CD4-positive, alpha-beta T cell treated with Interleukin-17A for 4 hours (primary cell): Measurements from ENCODE around the gene EIF4B.
"Not testable (repeated sequence)": the region's sequence is repeated elsewhere in the genome, so short reads cannot be mapped to it uniquely, and the experiment has no call there.

Source experiments
- DNase-seq: peaks from one replicate; pipeline ENCODE4 v3.0.0-alpha.2; 2020; ENCODE audit warnings: mixed read lengths

Gene EIF4B

DNA sequence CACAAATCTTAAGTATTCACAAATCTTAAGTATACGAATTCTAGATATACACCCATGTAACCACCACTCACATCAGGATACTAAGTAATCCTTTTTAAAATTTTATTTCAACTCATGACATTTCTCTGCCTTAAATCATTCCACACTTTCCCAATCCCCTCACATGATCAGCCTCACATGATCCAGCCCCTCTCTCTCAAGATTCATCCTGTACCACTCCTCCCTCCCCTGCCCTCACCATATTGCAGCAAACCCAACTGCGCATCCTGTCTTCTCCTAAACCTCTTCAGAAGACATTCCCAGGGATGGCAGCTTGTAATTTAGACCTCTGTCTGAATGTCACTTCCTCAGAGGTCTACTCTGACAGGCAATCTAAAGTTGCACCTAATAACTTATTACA lies 1.7 kb upstream of the EIF4B start:
- no peak for DNase-seq

DNA sequence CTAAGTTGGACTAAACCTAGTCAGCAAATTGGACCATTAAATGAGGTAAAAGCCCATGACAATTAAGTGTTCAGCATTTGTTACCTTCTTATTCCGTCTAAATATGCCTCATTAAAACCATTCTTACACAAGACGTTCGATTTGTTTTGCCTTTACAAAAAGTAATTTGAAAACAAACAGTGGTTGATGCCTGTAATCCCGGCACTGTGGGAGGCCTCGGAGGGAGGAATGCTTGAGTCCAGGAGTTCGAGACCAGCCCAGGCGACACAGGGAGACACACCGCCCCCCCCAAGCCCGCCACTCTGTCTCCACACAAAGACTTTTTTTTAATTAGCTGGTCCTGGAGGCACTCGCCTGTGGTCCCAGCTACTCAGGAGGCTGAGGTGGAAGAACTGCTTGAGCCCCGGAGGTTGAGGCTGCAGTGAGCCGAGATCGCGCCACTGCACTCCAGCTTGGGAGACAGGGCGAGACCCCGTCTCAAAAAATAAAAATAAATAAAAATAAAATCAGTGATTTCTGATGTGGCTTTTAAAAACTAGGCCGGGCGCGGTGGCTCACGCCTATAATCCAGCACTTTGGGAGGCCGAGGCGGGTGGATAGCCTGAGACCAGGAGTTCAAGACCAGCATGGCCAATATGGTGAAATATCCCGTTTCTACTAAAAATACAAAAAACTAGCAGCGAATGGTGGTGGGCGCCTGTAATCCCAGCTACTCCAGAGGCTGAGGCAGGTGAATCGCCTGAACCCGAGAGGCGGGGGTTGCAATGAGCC lies 856 bp upstream of the EIF4B start:
- no peak for DNase-seq

DNA sequence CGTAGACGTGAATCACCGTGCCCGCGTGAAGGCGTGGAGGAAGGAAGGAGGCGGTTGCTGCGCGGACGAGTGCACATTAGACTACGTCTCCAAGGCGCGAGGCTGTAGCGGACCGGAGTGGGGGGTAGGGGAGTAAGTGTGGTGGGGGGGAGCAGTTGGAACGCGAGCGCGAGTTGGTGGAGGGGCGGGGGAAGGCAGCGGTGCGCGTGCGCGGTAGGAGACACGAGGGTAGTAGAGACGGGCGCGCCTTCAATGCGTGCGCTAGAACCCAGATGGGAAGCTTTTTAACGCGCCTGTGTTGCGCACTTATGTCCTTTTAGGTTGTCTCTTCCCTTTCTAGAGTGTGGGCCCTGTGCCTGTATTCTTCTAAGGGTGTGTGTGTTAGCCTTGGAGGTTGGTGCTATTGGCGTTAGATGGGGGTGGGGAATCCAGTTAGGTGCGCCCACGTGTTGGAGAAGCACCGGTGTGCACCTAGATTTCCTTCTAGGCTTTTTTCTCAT lies 604 bp downstream of the EIF4B start:
- peak; percentile 76 for DNase-seq

DNA sequence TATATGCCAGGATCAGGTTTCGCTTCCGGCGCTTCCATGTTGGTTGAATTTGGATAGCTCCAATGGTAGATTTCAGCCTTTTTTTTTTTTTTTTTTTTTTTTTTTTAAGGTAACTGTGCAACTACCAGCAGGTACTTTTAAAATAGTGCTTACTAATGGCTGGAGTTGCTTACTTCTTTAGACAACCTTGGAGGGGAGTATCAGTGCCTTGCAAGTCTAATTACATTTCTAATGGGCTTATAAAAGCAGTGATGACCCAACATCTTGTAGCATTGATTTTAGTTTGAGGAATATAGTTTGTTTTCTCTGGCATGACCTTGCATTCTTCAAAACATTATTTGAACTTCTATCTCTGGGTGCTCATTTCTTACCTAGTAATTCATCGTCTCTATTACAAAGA lies 1.1 kb downstream of the EIF4B start:
- DNase-seq = no peak

DNA sequence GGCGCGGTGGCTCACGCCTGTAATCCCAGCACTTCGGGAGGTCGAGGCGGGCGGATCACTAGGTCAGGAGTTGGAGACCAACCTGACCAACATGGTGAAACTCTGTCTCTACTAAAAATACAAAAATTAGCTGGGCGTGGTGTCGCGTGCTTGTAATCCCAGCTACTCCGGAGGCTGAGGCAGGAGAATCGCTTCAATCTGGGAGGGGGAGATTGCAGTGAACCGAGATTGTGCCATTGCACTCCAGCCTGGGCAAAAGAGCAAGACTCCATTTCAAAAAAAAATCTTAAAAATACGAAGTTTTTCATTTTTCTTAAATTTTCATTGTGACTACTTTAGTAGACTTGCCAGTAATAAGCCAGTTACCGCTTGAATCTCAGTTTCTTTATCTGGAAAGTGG lies 2.5 kb downstream of the EIF4B start:
- DNase-seq = not testable (repeated sequence)

DNA sequence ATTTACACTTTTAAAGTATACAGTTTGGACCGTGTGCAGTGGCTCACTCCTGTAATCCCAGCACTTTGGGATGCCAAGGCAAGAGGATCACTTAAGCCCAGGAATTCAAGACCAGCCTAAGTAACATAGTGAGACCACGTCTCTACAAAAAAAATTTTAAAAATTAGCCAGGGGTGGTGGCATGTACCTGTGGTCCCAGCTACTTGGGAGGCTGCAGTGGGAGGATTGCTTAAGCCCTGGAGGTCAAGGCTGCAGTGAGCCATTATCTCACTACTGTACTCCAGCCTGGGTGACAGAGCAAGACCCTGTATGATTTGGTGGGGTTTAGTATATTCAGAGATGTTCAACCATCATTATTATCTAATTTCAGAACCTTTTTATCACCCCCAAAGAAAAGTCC lies 4.7 kb downstream of the EIF4B start:
- DNase-seq = no peak

DNA sequence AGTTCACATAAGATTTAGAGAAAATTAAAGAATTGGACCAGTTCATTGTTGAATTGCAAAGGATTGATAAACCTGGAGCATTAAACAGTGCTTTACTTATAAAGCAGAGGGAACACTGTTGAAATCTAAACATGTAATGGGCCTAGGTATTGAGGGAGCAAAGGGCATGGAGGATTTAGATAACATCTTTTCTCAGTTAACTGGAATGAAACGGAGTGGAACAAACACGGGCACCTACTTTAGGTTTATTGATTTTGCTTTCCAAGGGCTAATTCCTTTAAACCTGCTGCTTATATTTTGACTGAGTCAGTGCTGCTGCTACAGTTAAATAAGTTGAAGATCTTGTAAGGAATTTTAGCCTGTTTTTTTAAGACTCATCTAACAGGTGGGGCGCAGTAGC lies 5.6 kb downstream of the EIF4B start:
- no peak for DNase-seq

DNA sequence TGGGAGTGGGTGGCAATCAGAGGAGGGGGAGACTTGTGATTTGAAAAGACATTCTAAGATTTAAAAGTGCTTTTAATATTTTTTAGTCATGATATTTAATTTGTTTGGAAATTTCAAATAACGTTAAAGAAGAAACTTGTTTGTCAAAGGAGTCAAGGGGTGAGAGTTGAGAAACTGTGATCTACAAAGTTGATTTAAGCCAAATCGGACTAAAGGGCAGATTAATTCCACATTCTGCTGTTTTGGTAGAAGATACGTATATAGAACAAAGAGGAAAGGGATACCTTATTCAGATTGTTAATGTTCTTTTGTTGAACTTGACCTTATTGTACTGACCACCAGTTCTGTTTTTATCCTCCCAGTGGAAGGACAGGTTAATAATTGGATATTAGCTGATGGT lies 6.7 kb downstream of the EIF4B start:
- DNase-seq = no peak

DNA sequence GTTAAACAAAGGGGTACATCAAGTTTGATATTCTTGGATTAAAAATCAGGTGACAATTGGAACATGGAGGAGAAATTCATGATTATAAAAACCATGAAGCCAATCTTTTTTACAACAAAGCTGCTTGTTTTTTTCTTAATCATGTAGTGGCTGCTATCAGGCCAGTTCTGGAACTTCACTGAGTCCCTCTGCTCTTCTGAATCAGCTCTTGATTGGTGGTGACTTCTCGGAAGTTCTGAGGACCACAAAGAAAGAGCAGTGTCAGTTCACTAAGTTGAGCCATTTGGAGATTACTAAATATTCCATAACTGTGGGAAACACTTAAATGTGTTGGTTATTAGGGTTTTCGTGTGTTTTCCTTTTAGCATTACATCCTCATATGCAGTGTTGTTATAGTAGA lies 8.5 kb downstream of the EIF4B start:
- DNase-seq = no peak

DNA sequence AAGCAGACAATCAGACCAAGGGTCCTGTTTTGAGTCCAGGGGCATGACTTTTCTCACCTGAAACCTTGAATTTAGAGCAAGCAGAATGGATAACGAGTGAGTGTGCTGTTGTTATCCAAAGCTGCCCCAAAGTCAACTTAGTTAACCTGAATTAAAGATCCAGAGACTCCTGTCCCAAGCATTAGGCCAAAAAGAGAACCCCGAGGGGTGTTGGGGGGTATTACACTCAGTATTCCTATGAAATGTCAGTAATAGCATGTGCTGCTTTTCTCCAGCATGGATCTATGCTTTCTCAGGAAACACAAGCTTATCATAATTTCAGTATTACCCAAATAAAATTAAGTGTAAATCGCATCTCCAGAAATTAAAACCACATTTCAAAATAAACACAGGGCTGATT lies 19.0 kb downstream of the EIF4B start:
- no peak for DNase-seq

DNA sequence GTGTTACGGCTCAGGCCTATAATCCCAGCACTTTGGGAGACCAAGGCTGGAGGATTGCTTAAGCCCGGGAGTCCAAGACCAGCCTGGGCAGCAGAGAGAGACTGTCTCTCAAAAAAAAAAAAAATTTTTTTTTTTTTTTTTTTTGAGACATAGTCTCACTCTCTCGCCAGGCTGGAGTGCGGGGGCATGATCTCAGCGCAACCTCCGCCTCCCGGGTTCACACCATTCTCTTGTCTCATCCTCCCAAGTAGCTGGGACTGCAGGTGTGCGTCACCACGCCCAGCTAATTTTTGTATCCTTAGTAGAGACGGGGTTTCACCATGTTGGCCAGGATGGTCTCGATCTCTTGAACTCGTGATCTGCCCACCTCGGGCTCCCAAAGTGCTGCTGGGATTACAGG lies 20.8 kb downstream of the EIF4B start:
- not testable (repeated sequence) for DNase-seq

DNA sequence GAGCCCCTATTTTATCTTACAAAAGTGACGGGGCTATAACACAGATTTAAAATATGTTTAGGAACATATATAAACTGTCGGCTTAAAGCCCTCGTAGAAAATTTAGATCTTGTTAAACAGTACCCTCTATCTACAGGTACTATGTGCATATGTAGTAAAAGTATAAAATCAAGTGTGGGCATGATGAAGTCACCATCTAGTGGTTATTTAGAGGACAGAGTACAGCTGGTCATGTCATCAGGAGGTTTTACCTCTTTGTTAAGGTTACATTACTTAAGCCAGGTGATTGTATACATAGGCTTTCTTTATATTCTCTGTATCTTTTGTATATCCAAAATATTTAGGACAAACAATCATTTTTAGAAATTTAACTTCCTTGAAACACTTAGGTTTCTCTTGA lies 25.4 kb downstream of the EIF4B start:
- DNase-seq = no peak

DNA sequence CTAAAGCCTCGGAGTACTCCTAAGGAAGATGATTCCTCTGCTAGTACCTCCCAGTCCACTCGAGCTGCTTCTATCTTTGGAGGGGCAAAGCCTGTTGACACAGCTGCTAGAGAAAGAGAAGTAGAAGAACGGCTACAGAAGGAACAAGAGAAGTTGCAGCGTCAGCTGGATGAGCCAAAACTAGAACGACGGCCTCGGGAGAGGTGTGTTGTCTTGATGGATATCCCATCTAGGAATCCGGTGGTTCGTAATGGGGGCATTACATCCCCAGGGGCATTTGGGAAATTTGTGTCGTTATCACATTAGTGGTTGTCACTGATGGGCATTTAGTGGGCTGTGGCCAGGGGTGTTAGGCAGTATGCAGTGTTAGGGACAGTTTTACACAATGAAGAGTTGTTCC lies 27.6 kb downstream of the EIF4B start:
- not testable (repeated sequence) for DNase-seq

DNA sequence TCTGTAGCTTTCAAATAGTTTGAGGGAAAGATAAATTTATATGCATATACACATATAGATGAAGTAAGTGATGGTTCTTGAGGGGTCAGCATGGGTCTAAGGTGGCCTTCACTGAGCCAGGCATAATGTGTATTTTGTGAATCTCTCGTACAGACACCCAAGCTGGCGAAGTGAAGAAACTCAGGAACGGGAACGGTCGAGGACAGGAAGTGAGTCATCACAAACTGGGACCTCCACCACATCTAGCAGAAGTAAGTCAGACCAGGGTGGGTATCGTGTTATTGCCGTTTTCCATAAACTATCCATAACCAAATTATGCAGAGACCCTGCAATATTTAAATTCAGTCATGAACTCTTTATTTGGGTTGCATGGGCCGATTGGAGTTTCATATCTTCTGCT lies 28.2 kb downstream of the EIF4B start:
- no peak for DNase-seq

DNA sequence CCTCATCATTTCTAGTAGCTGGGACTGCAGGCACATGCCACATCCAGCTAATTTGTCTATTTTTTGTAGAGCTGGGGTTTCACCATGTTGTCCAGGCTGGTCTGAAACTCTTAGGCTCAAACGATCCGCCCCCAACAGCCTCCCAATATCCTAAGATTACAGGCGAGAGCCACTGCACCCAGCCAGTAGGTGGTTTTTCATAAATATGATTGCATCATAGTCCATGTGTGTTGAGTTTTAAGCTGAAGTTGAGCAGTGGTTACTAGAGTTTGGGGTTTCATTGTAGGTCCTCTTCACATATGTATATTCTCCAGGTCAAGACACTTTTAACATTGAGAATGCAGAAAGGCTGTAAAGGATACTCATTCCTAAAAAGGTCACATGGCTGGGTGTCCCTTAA lies 30.5 kb downstream of the EIF4B start:
- no peak for DNase-seq

DNA sequence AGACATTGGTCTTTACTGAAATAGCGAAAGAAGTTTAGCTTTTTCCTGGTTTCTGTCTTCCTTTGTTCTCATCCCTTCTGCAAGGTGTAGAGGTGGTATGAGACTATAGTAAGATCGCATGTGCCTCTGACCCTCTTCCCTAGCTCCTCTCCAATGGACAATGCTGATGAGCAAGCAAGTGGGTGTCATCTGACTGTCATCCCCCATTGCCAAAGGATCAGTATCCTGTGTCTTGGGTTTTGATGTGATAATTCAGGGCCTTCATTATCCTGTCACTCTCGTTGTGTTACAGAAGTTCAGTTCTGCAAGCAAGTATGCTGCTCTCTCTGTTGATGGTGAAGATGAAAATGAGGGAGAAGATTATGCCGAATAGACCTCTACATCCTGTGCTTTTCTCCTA lies 33.6 kb downstream of the EIF4B start:
- DNase-seq = no peak

DNA sequence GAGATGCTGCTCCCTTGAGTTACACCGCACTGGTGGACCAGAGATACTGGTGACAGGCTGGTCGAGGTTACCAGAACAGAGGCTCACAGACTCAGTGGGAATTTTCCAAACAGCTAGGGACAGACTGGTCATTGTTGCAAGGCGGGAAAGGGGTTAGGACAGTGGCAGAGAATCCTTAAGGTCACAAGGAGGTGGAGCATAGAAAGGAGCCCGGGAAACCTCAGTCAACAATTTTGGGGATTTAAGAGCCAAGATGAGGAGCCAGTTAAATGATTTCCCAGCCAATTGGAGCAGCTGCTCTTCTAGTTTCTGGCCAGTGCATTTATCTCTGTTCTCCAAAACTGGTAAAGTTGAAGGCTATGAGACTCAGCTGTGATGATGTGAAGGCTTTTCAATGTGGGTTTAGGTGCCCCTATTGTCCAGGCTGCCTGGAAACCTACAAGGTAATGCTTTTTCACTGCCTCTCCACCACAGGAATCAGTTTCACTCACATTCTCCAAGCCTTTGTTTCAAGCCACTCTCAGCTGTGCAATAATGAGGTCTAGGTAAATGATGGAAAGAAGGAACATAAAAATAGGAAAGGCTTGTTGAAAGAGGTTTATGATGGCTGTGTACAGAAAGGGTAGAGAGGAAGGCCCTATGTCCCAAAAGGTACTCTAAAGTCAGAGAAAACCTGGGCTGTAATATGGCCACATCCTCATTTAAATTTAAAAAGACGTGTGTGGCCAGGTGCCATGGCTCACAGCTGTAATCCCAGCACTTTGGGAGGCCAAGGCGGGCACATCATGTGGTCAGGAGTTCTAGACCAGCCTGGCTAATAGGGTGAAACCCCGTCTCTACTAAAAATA lies 36.6 kb downstream of the EIF4B start:
- DNase-seq = no peak

DNA sequence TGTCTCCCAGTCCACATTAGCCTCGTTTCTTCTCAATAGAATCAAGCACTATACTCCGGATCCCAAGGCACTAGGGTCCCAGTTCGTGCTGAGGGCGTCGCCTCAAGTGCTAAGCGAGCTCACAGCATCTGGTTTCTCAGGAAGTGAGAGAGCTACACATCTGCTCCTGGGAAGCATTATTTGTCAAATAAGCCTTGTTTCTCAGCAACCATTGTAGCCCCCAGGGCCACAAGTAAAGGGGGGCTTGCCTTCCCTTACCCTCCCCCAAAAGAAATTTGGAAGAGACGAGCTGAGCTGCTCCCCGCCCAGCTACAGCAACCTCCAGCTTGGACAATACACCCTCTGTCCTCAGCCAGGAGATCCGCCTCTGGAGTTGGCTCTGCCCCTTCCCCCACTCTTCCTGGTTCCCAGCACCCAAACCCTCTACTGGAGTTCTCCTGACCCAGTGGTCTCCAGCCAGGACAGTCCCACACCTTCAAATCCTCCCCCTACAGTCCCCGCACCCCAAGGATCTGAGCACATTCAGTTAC lies 37.9 kb downstream of the EIF4B start:
- DNase-seq = no peak

DNA sequence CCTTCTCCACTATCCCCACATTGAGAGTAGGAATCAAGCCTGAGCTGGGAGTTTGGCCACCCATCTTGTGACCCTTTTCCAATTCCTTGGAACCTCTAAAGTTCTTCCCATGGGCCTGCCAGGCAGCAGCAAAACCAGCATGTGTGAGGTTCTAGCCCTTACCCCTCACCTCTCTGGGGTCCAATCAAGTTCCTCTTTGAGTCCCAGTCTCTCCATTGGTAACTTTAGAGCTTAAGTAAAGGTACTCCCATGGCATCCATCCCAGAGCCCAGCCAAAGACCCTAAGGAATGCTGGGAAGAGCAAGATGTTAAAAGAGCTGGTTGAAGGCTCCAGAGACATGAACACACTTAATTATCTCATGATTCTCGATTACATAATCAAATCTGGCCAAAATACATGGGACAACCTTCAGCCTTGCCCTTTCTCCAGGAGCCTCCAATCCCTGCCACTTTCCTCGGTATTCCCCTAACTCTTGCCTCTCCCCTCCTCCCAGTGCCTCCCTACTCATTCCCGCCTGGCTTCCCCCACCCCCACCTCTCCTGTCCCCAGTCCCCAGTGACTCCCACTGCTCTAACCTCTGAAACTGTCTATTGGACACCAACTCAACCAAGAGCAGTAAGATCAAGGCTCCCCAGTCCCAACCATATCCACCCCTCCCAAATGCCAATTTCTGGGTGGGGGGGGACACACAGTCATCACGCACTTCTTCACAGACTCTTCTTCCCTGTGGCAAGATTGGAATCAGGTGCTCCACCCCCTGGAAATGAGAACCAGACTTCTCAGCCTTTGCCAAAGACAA lies 38.8 kb downstream of the EIF4B start:
- DNase-seq = no peak

DNA sequence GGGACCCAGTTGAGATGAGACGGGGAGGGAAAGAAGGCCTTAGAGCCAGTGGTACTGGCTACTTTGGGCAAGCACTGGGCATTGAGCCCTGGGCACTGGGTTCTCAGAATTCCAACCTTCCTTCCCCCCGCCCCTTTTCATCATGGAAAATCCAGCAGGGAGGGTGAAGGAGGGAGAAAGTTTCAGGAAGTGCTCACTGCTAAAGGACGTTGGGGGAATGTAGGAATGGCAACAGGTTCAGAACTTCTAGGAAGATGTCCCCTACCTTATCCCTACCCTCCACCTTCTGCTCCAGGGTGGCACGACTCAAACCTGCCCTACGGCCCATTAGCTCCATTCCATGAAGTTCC lies 39.4 kb downstream of the EIF4B start:
- DNase-seq = no peak

DNA sequence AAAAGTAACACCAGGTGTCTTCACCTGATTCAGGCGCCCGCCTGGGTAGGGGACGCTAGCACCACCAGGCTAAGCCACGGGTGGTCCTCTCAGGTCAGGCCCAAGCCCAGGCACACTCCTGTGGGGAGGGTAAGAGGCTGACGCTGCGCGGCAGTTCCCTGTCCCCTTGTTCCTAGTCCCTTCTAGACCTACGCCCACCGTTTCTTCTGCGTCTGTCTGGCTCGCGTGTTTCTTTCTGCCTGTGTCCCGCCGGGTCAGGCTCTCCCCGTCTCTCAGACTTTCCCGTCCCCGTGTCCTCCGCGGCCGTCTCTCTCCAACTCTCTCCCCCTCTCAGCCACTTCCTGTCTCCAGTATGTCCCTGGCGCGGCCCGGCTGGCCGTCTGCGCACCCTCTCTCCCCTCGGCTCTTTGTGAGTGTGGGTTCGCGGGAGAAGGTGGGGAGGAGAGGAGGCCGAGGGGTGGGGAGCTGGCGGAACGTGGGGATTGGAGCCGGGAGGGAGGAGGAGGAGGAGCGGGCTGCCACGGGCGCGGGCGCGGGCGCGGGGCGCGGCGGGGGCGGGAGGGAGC lies 40.5 kb downstream of the EIF4B start:
- no peak for DNase-seq

DNA sequence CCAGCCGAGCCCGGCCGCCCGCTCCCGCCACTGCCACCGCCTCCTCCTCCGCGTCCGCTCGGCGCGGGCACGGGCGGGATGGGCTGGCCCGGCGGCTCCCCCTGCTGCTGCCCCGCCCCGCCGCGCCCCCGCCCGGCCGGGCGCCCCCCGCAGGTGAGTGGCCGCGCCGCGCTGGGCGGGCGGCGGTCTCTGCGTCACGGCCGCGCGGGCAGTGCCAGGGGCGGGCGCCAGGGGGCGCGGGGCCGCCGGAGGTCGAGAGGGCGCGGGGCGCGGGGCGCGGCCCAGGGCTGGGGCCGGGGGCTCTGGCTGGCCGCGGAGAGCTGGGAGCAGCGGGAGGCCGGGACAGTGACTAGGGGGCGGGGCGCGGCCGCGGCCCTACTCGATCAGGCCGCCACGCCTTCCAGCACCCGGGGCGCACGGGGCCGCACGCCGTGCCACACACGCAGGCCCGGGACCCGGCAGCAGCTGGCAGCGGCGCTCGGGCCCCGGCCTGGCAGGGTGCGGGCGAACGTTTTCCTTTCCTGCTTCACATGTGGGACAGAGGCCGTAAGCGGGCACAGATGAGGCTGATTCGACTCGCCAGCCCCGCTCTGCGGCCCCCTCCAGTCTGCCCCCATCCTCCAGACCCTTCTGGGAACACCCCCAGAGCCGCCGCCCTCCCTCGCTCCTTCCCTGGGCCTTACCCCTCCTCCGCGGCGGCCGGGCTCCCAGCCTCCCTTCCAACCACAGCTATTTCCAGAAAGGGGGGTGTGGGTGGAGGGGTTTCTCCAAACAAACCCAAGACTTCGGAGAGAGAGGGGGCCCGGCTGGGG lies 41.2 kb downstream of the EIF4B start:
- DNase-seq = peak; percentile 79
